ENCODE measurements around the gene ARHGAP4. TPM values are rescaled to one million over a fixed set of nuclear protein-coding genes. Genes with fewer than 3 reads are reported as not detected.

ARHGAP4 gene
- total and polyA plus RNA-seq, 2 of the 4 experiments (the other 2 are of a cell fraction) = 0.18 to 0.72 TPM

DNA sequence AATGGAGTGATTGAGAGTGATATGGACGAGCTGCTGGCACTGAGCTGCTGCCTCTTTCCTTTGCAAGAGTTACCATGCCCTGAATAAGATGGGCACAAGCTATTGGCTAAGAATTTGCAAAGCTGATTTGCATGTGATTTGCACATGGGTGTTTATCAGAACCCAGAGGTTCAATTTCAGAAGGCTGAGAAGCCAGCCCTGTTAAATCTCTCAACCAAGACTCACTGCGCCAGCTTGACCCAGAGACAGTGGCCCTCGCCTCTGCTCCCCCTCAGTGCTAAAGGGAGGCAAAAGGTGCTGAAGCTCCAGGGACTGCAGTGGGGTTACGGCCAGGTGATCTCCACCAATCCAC lies 701 bp downstream of the ARHGAP4 start:
- no peak overlapping the region for H3K27ac ChIP-seq (ENCODE audit: insufficient read depth, low read length)
- no peak overlapping the region for H2AK5ac ChIP-seq (ENCODE audit: low read depth, low read length)
- ATAC-seq (ENCODE audit: low read depth) = no peak
- intact Hi-C loops (cut with micrococcal nuclease) (loop anchor here (5.0 kb wide), 1 partner anchor 133 kb away; the partner anchor contains the start of genes IDH3G and SSR4), in situ Hi-C loops (cut with MboI; ENCODE audit: low sequenced_read_pairs) (no loop called here), dilution Hi-C loops (cut with HindIII; ENCODE audit: low sequenced_read_pairs, unreplicated experiment) (no loop called here)
- DNase-seq = no peak
- H2BK5ac ChIP-seq (ENCODE audit: low read depth, low read length, poor library complexity, severe bottlenecking) = no peak overlapping the region
- peaks cover 0 to 7% of the 10 kb centered on the region in 2 experiments; a peak in 2 of 4 replicates for H3K79me1 ChIP-seq (ENCODE audit: low read depth in 1 of 2, low read length in 2 of 2)
- no peak overlapping the region for H2AFZ ChIP-seq (replicated peaks; ENCODE audit: low read length, poor library complexity)
- no peak overlapping the region for H2AK9ac ChIP-seq (replicated peaks; ENCODE audit: low read depth, low read length, poor library complexity)
- no peaks in the 10 kb centered on the region; the same call in 1 of the 2 replicates for H3K9me1 ChIP-seq (ENCODE audit: insufficient read depth, low read length)
- no peak overlapping the region for H2BK20ac ChIP-seq (ENCODE audit: low read depth, low read length)
- peaks cover 3% of the 10 kb centered on the region; the same call in 1 of the 2 replicates for H3K27me3 ChIP-seq (ENCODE audit: control insufficient read depth, insufficient read depth, low read length)
- H3K23ac ChIP-seq (ENCODE audit: low read depth, low read length) = no peak overlapping the region
- no peak overlapping the region for H3K56ac ChIP-seq (ENCODE audit: extremely low read depth, insufficient read depth, low read length)
- H4K5ac ChIP-seq (ENCODE audit: low read depth, low read length) = no peak overlapping the region
- no peak overlapping the region for H3K4me2 ChIP-seq (ENCODE audit: low read depth, low read length)
- ChIA-PET POLR2A (ENCODE audit: unreplicated experiment) (no interaction called here), CTCF (no interaction called here)
- H3K4me3 ChIP-seq (ENCODE audit: insufficient read depth, low read depth, low read length) = no peak overlapping the region
- no peaks in the 10 kb centered on the region; the same call in none of the 2 replicates for H4K20me1 ChIP-seq (ENCODE audit: insufficient read depth, low read length)
- peaks cover 2% of the 10 kb centered on the region for H3K4me1 ChIP-seq (ENCODE audit: control insufficient read depth, insufficient read depth, low read length)
- H4K91ac ChIP-seq (ENCODE audit: insufficient read depth, low read depth, low read length) = no peak overlapping the region
- H2BK15ac ChIP-seq (ENCODE audit: low read depth, low read length) = no peak overlapping the region
- no peak overlapping the region for H4K8ac ChIP-seq (ENCODE audit: low read depth in 2 of 2, low read length in 2 of 2)
- 86% methylated on average over 1 of the region's 4 CpGs; no CpG with 5 or more reads in 1 of the 2 experiments for WGBS, 2 experiments (ENCODE audit: extremely low coverage in 2 of 2, insufficient read length in 1 of 2)
- H3K14ac ChIP-seq (replicated peaks; ENCODE audit: low read depth, low read length) = no peak overlapping the region
- no peak for TF ChIP-seq BHLHE40 (IDR thresholded peaks at IDR 0.05; ENCODE audit: low read depth, low read length)
- no peak for TF ChIP-seq CEBPB (IDR thresholded peaks at IDR 0.05; ENCODE audit: low read depth, low read length)
- TF ChIP-seq FOS (IDR thresholded peaks at IDR 0.05; ENCODE audit: low read depth, low read length) = no peak
- TF ChIP-seq, protein P1, sequence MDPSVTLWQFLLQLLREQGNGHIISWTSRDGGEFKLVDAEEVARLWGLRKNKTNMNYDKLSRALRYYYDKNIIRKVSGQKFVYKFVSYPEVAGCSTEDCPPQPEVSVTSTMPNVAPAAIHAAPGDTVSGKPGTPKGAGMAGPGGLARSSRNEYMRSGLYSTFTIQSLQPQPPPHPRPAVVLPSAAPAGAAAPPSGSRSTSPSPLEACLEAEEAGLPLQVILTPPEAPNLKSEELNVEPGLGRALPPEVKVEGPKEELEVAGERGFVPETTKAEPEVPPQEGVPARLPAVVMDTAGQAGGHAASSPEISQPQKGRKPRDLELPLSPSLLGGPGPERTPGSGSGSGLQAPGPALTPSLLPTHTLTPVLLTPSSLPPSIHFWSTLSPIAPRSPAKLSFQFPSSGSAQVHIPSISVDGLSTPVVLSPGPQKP (IDR thresholded peaks at IDR 0.05; ENCODE audit: borderline replicate concordance, low read depth, low read length) = no peak
- no peak for TF ChIP-seq MXI1 (IDR thresholded peaks at IDR 0.05; ENCODE audit: borderline replicate concordance, low read depth, low read length)
- TF ChIP-seq, protein P2, sequence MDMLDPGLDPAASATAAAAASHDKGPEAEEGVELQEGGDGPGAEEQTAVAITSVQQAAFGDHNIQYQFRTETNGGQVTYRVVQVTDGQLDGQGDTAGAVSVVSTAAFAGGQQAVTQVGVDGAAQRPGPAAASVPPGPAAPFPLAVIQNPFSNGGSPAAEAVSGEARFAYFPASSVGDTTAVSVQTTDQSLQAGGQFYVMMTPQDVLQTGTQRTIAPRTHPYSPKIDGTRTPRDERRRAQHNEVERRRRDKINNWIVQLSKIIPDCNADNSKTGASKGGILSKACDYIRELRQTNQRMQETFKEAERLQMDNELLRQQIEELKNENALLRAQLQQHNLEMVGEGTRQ (IDR thresholded peaks at IDR 0.05; ENCODE audit: low read depth, low read length) = no peak
- no peak for TF ChIP-seq RFX5 (IDR thresholded peaks at IDR 0.05; ENCODE audit: low read depth, low read length)
- no peak for TF ChIP-seq NFE2L2 (IDR thresholded peaks at IDR 0.05; ENCODE audit: low read depth, low read length)
- no peak for TF ChIP-seq CHD1 (IDR thresholded peaks at IDR 0.05; ENCODE audit: low read depth, low read length)
- TF ChIP-seq RCOR1 (IDR thresholded peaks at IDR 0.05; ENCODE audit: insufficient replicate concordance, low read length) = no peak
- TF ChIP-seq RAD21 (IDR thresholded peaks at IDR 0.05; ENCODE audit: low read length) = no peak
- TF ChIP-seq MAFK (IDR thresholded peaks at IDR 0.05; ENCODE audit: low read depth, low read length) = no peak
- no peak for TF ChIP-seq MAZ (IDR thresholded peaks at IDR 0.05; ENCODE audit: borderline replicate concordance, low read depth, low read length)
- TF ChIP-seq SMC3 (IDR thresholded peaks at IDR 0.05; ENCODE audit: low read depth, low read length) = no peak
- TF ChIP-seq, protein P3, sequence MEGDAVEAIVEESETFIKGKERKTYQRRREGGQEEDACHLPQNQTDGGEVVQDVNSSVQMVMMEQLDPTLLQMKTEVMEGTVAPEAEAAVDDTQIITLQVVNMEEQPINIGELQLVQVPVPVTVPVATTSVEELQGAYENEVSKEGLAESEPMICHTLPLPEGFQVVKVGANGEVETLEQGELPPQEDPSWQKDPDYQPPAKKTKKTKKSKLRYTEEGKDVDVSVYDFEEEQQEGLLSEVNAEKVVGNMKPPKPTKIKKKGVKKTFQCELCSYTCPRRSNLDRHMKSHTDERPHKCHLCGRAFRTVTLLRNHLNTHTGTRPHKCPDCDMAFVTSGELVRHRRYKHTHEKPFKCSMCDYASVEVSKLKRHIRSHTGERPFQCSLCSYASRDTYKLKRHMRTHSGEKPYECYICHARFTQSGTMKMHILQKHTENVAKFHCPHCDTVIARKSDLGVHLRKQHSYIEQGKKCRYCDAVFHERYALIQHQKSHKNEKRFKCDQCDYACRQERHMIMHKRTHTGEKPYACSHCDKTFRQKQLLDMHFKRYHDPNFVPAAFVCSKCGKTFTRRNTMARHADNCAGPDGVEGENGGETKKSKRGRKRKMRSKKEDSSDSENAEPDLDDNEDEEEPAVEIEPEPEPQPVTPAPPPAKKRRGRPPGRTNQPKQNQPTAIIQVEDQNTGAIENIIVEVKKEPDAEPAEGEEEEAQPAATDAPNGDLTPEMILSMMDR (conservative IDR thresholded peaks at IDR 0.05; ENCODE audit: low read depth, low read length) = no peak
- no peak for TF ChIP-seq POLR2A (IDR thresholded peaks at IDR 0.05; ENCODE audit: low read depth, low read length)
- H3K9me3 ChIP-seq (ENCODE audit: control insufficient read depth, insufficient read depth, low read length) = no peaks in the 10 kb centered on the region
- BruUV-seq (replicated peaks) = no TSS peak
- peaks cover 6% of the 10 kb centered on the region; the same call in 1 of the 2 replicates for H3K36me3 ChIP-seq (ENCODE audit: control insufficient read depth, insufficient read depth, low read length)
- no peak overlapping the region for H3K18ac ChIP-seq (ENCODE audit: low read depth, low read length)
- no peak overlapping the region for H3K9ac ChIP-seq (ENCODE audit: low read depth, low read length)
- no peak overlapping the region for H2BK120ac ChIP-seq (ENCODE audit: low read depth, low read length)
- no peak overlapping the region for H3K4ac ChIP-seq (ENCODE audit: low read depth, low read length)

All from IMR-90 (cell line).